CD4-positive, alpha-beta T cell treated with Interleukin-4 for 4 hours (primary cell): ENCODE measurements around the gene PLSCR2.
"Not testable (repeated sequence)": the region's sequence is repeated elsewhere in the genome, so short reads cannot be mapped to it uniquely, and the experiment has no call there.

Source experiments
- DNase-seq: peaks from one replicate; pipeline ENCODE4 v3.0.0-alpha.2; 2020

The PLSCR2 gene

DNA sequence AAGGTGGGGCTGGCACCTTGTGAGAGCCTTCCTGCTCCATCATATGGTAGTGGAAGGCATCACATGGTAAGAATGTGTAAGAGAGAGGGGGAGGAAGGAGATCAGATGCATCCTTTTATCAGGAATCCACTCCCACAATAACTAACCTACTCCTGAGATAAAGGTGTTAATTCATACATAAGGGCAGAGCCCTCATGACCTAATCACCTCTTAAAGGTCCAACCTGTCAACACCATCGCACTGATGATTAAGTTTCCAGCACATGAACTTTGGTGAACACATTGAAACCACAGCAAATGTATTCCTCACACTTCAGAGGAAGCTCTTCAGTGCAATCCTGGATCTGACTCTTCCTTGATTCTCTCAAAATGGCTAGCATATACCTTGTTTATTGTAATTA lies 55.4 kb downstream of the PLSCR2 start:
- no peak for DNase-seq

DNA sequence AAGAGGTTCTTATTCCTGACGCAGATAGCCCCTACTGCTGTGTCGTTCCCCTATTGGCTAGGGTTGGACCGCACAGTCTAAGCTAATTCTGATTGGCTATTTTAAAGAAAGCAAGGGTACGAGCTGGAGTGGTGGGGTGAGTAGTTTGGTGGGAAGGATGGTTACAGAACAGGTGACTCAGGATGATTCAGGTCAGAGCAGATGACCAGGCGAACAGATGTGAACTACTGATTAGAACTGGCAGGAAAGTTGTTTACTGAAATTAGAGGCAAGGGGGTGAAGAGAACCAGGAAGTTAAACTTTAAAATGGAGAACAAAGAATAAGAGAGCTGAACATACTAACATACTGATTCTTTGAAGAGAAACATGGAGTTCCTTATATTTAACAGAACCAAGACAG lies 56.6 kb downstream of the PLSCR2 start:
- not testable (repeated sequence) for DNase-seq

DNA sequence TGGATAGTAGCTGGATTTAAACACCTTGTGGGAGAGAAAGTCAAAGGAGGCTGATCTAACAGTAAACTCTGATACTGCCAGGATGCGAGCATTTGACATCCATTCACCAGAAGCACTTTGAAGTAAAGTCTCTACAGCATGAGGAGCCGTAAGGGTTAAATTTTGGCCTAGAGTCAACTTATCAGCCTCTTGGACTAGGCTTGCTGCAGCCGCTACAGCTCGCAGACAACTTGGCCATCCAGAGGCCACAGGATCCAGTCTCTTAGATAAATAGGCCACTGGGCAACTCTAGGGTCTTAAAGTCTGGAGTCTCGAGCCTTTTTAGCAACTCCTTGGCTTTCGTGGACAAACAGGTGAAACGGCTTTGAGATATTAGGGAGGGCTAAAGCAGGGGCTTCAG lies 61.4 kb downstream of the PLSCR2 start:
- DNase-seq, result no peak

DNA sequence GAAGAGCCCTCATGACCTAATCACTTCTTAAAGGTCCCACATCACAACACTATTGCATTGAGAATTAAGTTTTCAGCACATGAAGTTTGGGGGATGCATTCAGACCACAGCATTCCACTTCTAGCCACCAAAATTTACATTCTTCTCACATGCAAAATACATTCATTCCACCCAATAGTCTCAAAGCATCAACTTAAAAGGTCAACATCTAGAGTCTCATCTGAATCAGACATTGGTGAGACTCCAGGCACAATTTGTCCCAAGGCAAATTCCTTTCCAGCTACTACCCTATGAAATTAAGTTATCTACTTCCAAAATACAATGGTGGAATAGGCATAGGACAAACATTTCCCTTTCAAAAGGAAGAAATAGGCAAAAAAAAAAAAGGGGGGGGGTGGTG lies 64.9 kb downstream of the PLSCR2 start:
- no peak for DNase-seq

DNA sequence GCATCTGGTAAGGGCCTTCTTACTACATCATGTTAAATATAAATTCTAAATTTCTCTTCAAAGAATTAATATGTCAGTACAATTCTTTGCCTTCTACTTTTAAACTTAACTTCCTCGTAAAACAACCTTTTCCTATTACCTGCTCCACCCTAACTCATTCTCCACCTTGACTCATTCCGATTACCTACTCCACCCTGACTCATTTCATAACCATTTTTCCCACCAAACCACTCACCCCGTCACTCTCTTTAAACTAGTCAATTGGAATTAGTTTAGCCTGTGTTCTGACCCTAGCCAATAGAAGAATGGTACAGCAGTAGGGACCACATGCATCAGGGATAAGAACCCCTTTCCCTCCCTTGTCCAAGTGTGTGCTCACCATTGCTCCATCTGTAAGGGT lies 65.6 kb downstream of the PLSCR2 start:
- no peak for DNase-seq

DNA sequence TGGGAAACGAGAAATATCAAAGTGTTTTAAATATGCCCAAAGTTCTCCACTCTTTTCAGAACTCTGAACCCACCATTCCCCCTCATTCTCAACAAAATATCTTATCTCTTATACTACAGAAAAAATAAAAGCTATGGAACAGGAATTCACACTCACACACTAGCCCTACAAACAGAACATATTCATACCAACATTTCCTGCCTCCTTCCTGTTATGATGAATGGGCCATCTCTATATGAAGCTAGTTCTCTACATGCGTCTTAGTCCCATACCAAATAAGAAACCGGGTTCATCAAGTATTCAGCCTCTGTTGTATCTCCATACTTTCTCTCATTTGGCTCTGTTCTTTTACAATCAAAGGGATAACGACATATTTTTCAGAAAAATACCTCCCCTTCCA lies 72.6 kb downstream of the PLSCR2 start:
- no peak for DNase-seq

DNA sequence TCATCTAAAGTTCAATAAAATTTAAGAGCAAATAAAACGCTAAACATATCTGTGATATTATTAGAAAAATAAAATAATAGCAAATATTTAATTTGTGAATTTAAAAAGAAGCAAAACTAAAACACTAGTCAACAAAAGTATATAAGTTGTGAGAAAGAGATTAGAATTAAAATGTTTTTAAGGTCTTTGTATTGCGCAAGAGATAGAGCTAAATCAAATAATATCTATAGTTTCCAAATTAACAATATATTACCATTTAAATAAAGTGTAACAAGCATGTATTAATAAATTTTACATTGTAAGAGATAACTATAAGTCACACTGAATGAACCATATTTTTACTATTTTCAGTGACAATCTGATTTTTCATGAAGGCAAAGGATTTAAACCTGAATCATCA lies 74.2 kb downstream of the PLSCR2 start:
- no peak for DNase-seq

DNA sequence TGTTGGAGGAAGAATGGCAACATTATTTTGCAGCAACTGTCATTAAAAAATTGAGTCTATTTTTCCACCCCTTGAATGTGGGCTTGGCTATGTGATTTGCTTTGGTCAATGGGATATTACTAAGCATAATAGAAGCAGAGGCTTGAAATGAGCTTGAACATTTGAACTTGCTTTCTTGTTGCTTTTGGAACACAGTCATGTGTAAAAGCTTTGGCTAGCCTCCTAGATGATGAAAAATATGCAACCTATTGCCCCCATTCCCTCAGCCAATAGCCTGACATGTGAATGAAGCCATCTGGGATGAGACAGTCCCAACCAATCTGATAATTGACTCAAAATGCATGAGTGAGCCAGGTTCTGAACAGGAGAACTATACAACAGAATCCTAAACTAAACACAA lies 78.4 kb downstream of the PLSCR2 start:
- no peak for DNase-seq

DNA sequence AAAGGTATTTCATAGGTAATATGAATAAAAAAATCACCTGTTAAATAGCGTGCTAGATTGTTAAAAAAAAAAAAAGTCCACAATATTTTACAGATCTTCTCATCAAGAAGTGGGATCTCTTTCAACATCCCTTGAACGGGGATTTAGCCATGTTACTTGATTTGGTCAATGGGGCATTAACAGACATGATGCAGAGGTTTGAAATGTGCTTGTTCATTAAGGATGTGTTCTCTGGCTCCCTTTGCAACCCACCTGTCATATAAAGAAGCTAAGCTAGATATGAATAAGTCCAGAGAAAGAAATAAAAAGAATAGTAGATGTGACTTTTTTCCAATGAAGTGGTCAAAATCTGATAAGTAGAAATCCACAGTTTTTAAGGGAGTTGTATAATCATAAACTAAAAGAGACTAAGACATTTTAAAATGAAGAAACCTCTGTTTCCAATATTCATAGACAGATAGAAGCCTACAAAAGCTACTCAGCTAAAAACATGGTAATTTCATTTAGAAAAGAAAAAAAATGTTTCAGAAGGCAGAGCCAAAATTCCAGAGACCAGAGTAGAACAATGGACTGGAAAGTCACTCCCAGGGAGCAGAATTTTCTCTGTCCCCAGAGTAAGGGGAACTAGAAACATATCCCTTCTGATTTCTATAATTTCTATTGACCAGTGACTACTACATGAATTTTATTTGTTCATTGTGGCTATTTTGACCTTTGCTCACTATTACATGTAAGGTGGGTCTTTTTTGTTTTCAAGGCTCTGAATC lies 79.2 kb downstream of the PLSCR2 start:
- DNase-seq, result no peak

DNA sequence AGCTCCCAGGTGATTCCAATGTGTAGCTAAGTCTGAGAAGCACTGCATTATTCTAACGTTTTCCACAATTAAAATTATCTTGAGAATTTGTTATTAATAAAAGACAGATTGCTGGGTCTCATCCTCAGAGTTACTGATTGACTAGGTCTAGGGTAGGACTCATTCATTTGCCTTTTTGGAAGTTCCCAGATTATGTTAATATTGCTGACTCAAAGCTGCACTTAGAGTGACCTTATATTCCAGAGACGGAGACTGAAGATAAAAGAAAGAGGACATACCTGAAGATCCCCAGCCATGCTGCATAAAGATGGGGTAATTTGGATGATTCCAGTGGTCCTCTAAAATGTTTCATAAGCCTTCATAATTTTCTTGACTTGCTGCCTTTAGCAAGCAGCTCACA lies 81.8 kb downstream of the PLSCR2 start:
- DNase-seq, result no peak

DNA sequence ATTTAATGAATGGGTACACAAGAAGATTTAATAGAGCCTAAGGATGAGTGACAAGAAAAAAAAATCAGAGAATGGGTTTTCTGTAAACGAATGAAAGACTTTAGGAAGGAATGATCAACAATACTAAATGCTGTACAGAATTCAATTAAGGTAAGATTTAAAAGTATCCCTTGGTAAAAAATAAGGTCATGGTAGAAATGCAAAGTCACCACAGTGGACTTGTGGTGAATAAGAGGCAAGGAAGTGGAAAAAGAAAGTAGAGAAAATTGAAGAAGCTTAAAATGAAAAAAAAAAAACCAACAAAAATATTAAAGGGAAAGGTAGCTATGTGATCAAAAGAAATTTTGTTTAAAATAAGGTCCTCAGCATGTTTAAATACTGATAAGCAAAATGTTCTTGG lies 82.4 kb downstream of the PLSCR2 start:
- DNase-seq, result no peak

DNA sequence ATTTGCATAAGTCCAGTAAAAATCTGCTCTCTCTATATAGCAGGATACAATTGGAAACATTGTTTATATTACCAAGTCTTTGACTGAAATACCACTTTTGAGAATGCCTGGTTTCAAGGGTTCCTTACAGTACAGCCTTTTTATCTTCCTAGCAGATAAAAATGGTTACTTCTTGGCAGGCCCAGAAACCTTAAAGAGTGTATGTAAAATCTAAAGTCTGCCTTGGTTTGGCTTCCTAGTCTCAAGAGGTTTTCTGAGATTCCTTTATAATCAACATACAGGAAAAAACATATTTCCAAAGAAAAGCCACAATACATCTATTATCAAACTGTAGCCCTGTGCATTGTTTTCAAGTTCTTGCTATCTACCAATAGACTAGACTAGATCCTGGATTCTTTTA lies 84.6 kb downstream of the PLSCR2 start:
- no peak for DNase-seq
